Esophagus muscularis mucosa (tissue), 3 donors: ENCODE data around the gene YY2.

ENCODE experiments used
- POLR2A ChIP-seq: fragments of 450-650 bp; IDR thresholded peaks from one replicate; pipeline ENCODE4 v1.6.1; 2017; ENCODE audit warnings: antibody characterized with exemption, moderate library complexity, mild to moderate bottlenecking, low read depth
- POLR2AphosphoS5 ChIP-seq, 2 donors: sonication (generic); formaldehyde crosslinking; IDR thresholded peaks; one replicate each; pipeline ENCODE4 v1.6.1; 2017; ENCODE audit warnings: antibody characterized with exemption in 2 of 2
- TF ChIP-seq, protein P1 (sequence below), 3 experiments: fragments of 200-600 bp in 2 of 3; fragments of 450-650 bp in 1 of 3; sonication (generic) in 2 of 3; IDR thresholded peaks; one replicate each; pipeline ENCODE4 v1.5.1; 2017 to 2019; ENCODE audit warnings: antibody characterized with exemption in 3 of 3, mild to moderate bottlenecking in 2 of 3, moderate library complexity in 1 of 3

DNA sequence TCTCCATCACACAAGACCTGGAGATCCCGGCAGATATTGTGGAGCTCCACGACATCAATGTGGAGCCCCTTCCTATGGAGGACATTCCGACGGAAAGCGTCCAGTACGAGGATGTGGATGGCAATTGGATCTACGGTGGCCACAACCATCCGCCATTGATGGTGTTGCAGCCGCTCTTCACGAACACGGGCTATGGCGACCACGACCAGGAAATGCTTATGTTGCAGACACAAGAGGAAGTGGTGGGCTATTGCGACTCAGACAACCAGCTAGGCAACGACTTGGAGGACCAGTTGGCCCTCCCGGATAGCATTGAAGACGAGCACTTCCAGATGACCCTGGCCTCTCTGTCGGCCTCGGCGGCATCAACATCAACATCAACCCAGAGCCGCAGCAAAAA lies 717 bp downstream of the YY2 start:
- TF ChIP-seq, protein P1, sequence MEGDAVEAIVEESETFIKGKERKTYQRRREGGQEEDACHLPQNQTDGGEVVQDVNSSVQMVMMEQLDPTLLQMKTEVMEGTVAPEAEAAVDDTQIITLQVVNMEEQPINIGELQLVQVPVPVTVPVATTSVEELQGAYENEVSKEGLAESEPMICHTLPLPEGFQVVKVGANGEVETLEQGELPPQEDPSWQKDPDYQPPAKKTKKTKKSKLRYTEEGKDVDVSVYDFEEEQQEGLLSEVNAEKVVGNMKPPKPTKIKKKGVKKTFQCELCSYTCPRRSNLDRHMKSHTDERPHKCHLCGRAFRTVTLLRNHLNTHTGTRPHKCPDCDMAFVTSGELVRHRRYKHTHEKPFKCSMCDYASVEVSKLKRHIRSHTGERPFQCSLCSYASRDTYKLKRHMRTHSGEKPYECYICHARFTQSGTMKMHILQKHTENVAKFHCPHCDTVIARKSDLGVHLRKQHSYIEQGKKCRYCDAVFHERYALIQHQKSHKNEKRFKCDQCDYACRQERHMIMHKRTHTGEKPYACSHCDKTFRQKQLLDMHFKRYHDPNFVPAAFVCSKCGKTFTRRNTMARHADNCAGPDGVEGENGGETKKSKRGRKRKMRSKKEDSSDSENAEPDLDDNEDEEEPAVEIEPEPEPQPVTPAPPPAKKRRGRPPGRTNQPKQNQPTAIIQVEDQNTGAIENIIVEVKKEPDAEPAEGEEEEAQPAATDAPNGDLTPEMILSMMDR (IDR thresholded peaks at IDR 0.05) = no peak
- TF ChIP-seq POLR2A = no peak
- TF ChIP-seq POLR2AphosphoS5 (IDR thresholded peaks at IDR 0.05) = no peak
